Body of pancreas (tissue), 4 donors: ENCODE measurements around the gene RFX1. TPM values are rescaled to one million over a fixed set of nuclear protein-coding genes. Genes with fewer than 3 reads are reported as not detected.

Source experiments
- ATAC-seq: fragments of 150-250 bp; one replicate; pipeline ENCODE4 v1.9.1; 2016
- DNase-seq, 4 donors: peaks; one replicate each; pipeline ENCODE4 v3.0.0-alpha.2; 2019
- H3K27ac ChIP-seq, 4 donors: fragments of 200-600 bp; sonication (generic); 1 replicate in 3 of 4; 2 replicates in 1 of 4; pipeline versions ENCODE4 v1.5.1 to v1.6.1; 2016 to 2019; ENCODE audit warnings: mild to moderate bottlenecking in 1 of 4, mixed read lengths in 1 of 4, moderate library complexity in 1 of 4
- H3K27me3 ChIP-seq, 2 donors: fragments of 200-600 bp; sonication (generic); one replicate each; pipeline ENCODE4 v1.6.0; 2016; ENCODE audit warnings: mild to moderate bottlenecking in 1 of 2
- H3K36me3 ChIP-seq, 2 donors: fragments of 200-600 bp; sonication (generic); replicated peaks in 1 of 2; 2 replicates each; pipeline ENCODE4 v1.5.1; 2016; ENCODE audit warnings: low read depth in 2 of 2; ENCODE audit not compliant: insufficient read depth in 1 of 2
- H3K4me1 ChIP-seq: fragments of 200-600 bp; sonication (generic); one replicate; pipeline ENCODE4 v1.6.0; 2016
- H3K4me3 ChIP-seq, 2 donors: fragments of 200-600 bp; sonication (generic); 1 replicate in 1 of 2; 2 replicates in 1 of 2; pipeline ENCODE4 v1.5.1; 2016 to 2019
- H3K9me3 ChIP-seq, 3 donors: fragments of 200-600 bp; sonication (generic); 1 replicate in 2 of 3; 2 replicates in 1 of 3; pipeline ENCODE4 v1.5.1; 2016
- POLR2A ChIP-seq, 3 donors: fragments of 450-650 bp; IDR thresholded peaks; one replicate each; pipeline ENCODE4 v1.6.1; 2016; ENCODE audit warnings: antibody characterized with exemption in 3 of 3, mild to moderate bottlenecking in 2 of 3
- WGBS, 2 donors: methylation state at CpG; one replicate each; pipeline ENCODE4 v1.1.5; 2017; 5-methylcytosine and 5-hydroxymethylcytosine counted together
- intact Hi-C: fragments of 100-400 bp; cut with DNase I; formaldehyde crosslinking; loops from one replicate; pipeline ENCODE4 v1.15.1; 2023
- total RNA-seq, 2 donors: library from RNA; depleted of rRNA; stranded (reverse); fragments of >200 nt; gene quantifications; one replicate each; pipeline ENCODE4 v1.1.0, GENCODE V29; 2016
- TF ChIP-seq, protein P1 (sequence below), 7 experiments: fragments of 450-650 bp in 4 of 7; fragments of 200-600 bp in 3 of 7; sonication (generic) in 3 of 7; IDR thresholded peaks; one replicate each; pipeline ENCODE4 v1.5.1; 2016 to 2019; ENCODE audit warnings: antibody characterized with exemption in 7 of 7

The RFX1 gene
- total RNA-seq, 2 donors from 2014 or later: 3.9 to 7.6 TPM

DNA sequence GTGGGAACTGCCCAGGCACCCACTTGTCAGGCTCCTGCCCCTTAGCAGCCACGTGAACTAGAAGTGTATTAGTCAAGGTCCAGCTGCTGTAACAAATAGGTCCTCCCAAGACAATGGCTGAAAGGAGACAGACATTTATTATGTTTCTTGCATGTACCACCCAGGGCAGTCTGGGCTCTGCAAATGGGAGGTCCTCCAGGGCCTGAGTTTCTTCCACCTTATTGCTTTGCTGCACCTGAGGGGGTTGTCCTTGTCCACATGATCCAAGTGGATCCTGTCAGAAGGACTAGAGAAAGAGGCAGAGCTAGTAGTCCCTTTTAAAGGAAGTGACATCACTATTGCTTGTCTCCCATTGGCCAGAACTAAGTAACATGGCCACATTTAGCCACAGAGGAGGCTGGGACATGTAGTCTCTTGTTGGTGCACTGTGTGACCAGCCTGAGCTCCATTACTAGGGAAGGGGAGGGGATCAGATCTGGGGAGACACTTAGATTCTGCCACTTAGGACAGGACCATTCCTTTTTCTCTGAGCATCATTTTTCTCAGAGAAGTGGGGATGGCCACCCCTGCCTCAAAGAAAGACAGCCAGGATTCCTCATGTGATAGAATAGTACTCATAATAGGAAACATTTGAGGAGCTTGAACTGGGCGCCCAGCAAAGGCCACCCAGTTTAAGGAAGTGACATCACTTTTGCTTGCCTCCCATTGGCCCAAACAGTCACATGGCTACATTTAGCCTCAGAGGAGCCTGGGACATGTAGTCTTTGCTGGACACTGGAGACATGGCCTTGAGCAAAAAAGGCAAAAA, 85.0 kb downstream of the RFX1 start:
- peak in 1 of 4 donors; percentile 43 for DNase-seq
- Histone ChIP-seq H3K9me3 (no peaks in the 10 kb centered on the region), H3K4me3 (no peak overlapping the region), H3K27ac (no peak overlapping the region), H3K27me3 (no peaks in the 10 kb centered on the region), H3K4me1 (no peaks in the 10 kb centered on the region), H3K36me3 (peaks cover 13 to 27% of the 10 kb centered on the region in 2 donors)
- ATAC-seq: peak; percentile 64
- TF ChIP-seq POLR2A (IDR thresholded peaks at IDR 0.05): no peak
- TF ChIP-seq, protein P1, sequence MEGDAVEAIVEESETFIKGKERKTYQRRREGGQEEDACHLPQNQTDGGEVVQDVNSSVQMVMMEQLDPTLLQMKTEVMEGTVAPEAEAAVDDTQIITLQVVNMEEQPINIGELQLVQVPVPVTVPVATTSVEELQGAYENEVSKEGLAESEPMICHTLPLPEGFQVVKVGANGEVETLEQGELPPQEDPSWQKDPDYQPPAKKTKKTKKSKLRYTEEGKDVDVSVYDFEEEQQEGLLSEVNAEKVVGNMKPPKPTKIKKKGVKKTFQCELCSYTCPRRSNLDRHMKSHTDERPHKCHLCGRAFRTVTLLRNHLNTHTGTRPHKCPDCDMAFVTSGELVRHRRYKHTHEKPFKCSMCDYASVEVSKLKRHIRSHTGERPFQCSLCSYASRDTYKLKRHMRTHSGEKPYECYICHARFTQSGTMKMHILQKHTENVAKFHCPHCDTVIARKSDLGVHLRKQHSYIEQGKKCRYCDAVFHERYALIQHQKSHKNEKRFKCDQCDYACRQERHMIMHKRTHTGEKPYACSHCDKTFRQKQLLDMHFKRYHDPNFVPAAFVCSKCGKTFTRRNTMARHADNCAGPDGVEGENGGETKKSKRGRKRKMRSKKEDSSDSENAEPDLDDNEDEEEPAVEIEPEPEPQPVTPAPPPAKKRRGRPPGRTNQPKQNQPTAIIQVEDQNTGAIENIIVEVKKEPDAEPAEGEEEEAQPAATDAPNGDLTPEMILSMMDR (IDR thresholded peaks at IDR 0.05): no peak
- WGBS, 2 donors: 88 to 95% methylated on average over 1 to 2 of the region's 2 CpGs
- intact Hi-C loops: no loop called here

DNA sequence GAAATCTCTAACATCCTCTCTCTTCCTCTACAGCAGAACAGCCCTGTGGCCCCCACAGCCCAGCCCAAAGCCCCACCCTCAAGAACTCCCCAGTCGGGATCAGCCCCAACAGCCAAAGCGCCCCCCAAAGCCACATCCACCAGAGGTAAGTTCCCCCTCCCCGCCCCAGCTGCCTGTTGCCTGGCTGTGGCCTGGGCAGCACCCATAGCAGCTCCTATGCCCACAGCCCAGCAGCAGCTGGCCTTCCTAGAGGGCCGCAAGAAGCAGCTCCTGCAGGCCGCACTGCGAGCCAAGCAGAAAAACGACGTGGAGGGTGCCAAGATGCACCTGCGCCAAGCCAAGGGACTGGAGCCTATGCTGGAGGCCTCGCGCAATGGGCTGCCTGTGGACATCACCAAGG, 85.6 kb downstream of the RFX1 start:
- Histone ChIP-seq H3K4me1 (no peaks in the 10 kb centered on the region), H3K9me3 (no peaks in the 10 kb centered on the region), H3K4me3 (no peak overlapping the region), H3K27me3 (no peaks in the 10 kb centered on the region), H3K27ac (no peak overlapping the region), H3K36me3 (peaks cover 13 to 29% of the 10 kb centered on the region in 2 donors)
- intact Hi-C loops: no loop called here
- ATAC-seq: no peak
- TF ChIP-seq POLR2A (IDR thresholded peaks at IDR 0.05): no peak
- TF ChIP-seq, protein P1 (IDR thresholded peaks at IDR 0.05): no peak
- 94 to 100% methylated on average over 1 to 6 of the region's 11 CpGs for WGBS, 2 donors
- no peak for DNase-seq

DNA sequence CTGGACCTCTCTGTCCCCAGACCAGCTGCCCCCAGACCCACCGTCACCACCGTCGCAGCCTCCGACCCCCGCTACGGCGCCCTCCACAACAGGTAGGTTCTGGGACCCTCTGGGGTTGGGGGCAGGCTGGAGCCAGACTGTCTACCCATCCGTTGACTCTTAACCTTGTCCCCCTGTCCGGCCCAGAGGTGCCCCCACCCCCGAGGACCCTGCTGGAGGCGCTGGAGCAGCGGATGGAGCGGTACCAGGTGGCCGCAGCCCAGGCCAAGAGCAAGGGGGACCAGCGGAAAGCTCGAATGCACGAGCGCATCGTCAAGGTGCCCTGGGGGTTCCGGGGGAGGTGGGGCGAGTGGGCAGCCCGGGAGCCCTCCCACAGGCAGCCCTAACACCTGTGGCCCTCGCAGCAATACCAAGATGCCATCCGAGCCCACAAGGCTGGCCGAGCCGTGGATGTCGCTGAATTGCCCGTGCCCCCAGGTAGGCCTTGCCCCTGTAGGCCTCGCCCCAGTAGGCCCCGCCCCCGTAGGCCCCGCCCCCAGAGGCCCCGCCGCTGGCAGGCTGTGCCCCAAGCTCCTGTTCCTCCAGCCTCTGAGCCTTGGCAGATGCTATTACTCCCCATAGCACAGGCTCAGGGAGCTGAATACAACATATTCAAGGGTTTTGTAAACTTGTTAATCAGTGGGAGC, 87.3 kb downstream of the RFX1 start:
- ATAC-seq: no peak
- no peaks in the 10 kb centered on the region for H3K4me1 ChIP-seq
- intact Hi-C loops: no loop called here
- peaks cover 13 to 29% of the 10 kb centered on the region in 2 donors for H3K36me3 ChIP-seq
- no peak overlapping the region for H3K27ac ChIP-seq
- 91 to 99% methylated on average over 19 to 24 of the region's 34 CpGs for WGBS, 2 donors
- H3K4me3 ChIP-seq: no peak overlapping the region
- TF ChIP-seq, protein P1 (IDR thresholded peaks at IDR 0.05): no peak
- no peak for TF ChIP-seq POLR2A (IDR thresholded peaks at IDR 0.05)
- DNase-seq: no peak
- no peaks in the 10 kb centered on the region for H3K27me3 ChIP-seq
- H3K9me3 ChIP-seq: no peaks in the 10 kb centered on the region

DNA sequence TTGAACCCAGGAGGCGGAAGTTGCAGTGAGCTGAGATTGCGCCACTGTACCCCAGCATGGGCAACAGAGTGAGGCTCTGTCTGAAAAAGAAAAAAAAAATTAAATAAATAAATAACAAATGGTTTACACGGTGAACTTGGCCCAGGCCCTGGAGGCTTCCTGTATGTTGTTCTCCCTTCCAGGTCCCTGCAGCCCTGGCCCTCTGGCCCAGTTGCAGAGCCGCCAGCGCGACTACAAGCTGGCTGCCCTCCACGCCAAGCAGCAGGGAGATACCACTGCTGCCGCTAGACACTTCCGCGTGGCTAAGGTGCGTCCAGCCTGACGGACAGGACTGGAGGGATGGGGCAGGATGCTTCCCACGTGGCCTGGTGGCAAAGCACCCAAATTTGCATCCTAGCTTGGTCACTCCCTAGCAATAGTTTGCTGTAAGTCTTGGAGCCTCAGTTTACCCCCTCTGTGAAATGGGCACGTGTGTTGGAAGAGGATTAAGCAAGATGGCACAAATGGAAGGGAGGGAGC, 88.2 kb downstream of the RFX1 start:
- ATAC-seq (no peak), DNase-seq (no peak)
- Histone ChIP-seq H3K36me3 (peaks cover 13 to 28% of the 10 kb centered on the region in 2 donors), H3K4me3 (no peak overlapping the region), H3K27me3 (no peaks in the 10 kb centered on the region), H3K9me3 (no peaks in the 10 kb centered on the region), H3K27ac (no peak overlapping the region), H3K4me1 (no peaks in the 10 kb centered on the region)
- 75 to 88% methylated on average over 14 of the region's 14 CpGs for WGBS, 2 donors
- intact Hi-C loops: no loop called here
- TF ChIP-seq, protein P1 (IDR thresholded peaks at IDR 0.05): no peak
- TF ChIP-seq POLR2A (IDR thresholded peaks at IDR 0.05): no peak
